ENCODE results near the gene BIK. TPM values are rescaled to one million over a fixed set of nuclear protein-coding genes. Genes with fewer than 3 reads are reported as not detected.
A peak's percentile ranks its signal among the peaks of the same experiment; 100 is the strongest.

Gene BIK
- total RNA-seq (2014; rRNA removed; shearing (Covaris generic); ENCODE audit: low replicate concordance): 0.10 TPM in 1 of 2 replicates, not detected in the other

GRCh38 chr22:43110444-43110926 is at the start of gene BIK:
Gene BIK, plus strand, starts transcription at chr22:43110750. Its CDS starts 13,273 bp downstream, at chr22:43124023.
- Histone ChIP-seq H3K4me3 (peak within 1 kb of the TSS; percentile 35), H3K9me3 (no peaks in the 10 kb centered on the region), H3K27me3 (peaks cover 17% of the 10 kb centered on the region), H3K36me3 (no peaks in the 10 kb centered on the region)
- peak; percentile 30 for DNase-seq

- no peaks in the 10 kb centered on the region for H3K9me3 ChIP-seq
- H3K4me3 ChIP-seq: no peak overlapping the region
- H3K36me3 ChIP-seq: no peaks in the 10 kb centered on the region
- no peaks in the 10 kb centered on the region for H3K27me3 ChIP-seq
- no peak for DNase-seq
Observed at GRCh38 chr22:43066134-43066533, 44.4 kb upstream of the BIK start.

- H3K27me3 ChIP-seq: no peaks in the 10 kb centered on the region
- no peaks in the 10 kb centered on the region for H3K9me3 ChIP-seq
- peak; percentile 52 for DNase-seq
- no peak overlapping the region for H3K4me3 ChIP-seq
- H3K36me3 ChIP-seq: no peaks in the 10 kb centered on the region
Observed at GRCh38 chr22:43066844-43067385, 43.6 kb upstream of the BIK start.

- no peak overlapping the region for H3K4me3 ChIP-seq
- no peaks in the 10 kb centered on the region for H3K36me3 ChIP-seq
- no peak for DNase-seq
- no peaks in the 10 kb centered on the region for H3K27me3 ChIP-seq
- H3K9me3 ChIP-seq: no peaks in the 10 kb centered on the region
Observed at GRCh38 chr22:43077121-43077877, 33.3 kb upstream of the BIK start.

GRCh38 chr22:43078522-43078921 is 32.0 kb upstream of the BIK start:
- Histone ChIP-seq H3K4me3 (no peak overlapping the region), H3K36me3 (no peaks in the 10 kb centered on the region), H3K9me3 (no peaks in the 10 kb centered on the region), H3K27me3 (no peaks in the 10 kb centered on the region)
- DNase-seq: no peak

- H3K9me3 ChIP-seq: no peaks in the 10 kb centered on the region
- no peak overlapping the region for H3K4me3 ChIP-seq
- no peaks in the 10 kb centered on the region for H3K36me3 ChIP-seq
- H3K27me3 ChIP-seq: no peaks in the 10 kb centered on the region
- no peak for DNase-seq
Observed at GRCh38 chr22:43079742-43080141, 30.8 kb upstream of the BIK start.

- Histone ChIP-seq H3K4me3 (no peak overlapping the region), H3K27me3 (no peaks in the 10 kb centered on the region), H3K9me3 (no peaks in the 10 kb centered on the region), H3K36me3 (no peaks in the 10 kb centered on the region)
- DNase-seq: no peak
Observed at GRCh38 chr22:43080616-43081015, 29.9 kb upstream of the BIK start.

- no peaks in the 10 kb centered on the region for H3K27me3 ChIP-seq
- H3K36me3 ChIP-seq: no peaks in the 10 kb centered on the region
- DNase-seq: no peak
- no peak overlapping the region for H3K4me3 ChIP-seq
- no peaks in the 10 kb centered on the region for H3K9me3 ChIP-seq
Observed at GRCh38 chr22:43081968-43082367, 28.6 kb upstream of the BIK start.

- Histone ChIP-seq H3K36me3 (no peaks in the 10 kb centered on the region), H3K9me3 (no peaks in the 10 kb centered on the region), H3K27me3 (no peaks in the 10 kb centered on the region), H3K4me3 (no peak overlapping the region)
- DNase-seq: peak; percentile 35
Observed at GRCh38 chr22:43085658-43086606, 24.6 kb upstream of the BIK start.

- Histone ChIP-seq H3K27me3 (no peaks in the 10 kb centered on the region), H3K9me3 (no peaks in the 10 kb centered on the region), H3K4me3 (peak overlapping the region; percentile 67), H3K36me3 (no peaks in the 10 kb centered on the region)
- no peak for DNase-seq
Observed at GRCh38 chr22:43088627-43088983, 21.9 kb upstream of the BIK start.

- H3K4me3 ChIP-seq: peak within 1 kb of the TSS; percentile 67
- H3K27me3 ChIP-seq: no peaks in the 10 kb centered on the region
- no peaks in the 10 kb centered on the region for H3K36me3 ChIP-seq
- no peaks in the 10 kb centered on the region for H3K9me3 ChIP-seq
- peak; percentile 92 for DNase-seq
Observed at GRCh38 chr22:43088984-43089717, 21.4 kb upstream of the BIK start, which contains the start of gene TTLL1. Gene TTLL1, minus strand, starts transcription at chr22:43089391. Its CDS starts 13,805 bp downstream, at chr22:43075586.

GRCh38 chr22:43090130-43090789 is 20.3 kb upstream of the BIK start:
- Histone ChIP-seq H3K27me3 (no peaks in the 10 kb centered on the region), H3K9me3 (no peaks in the 10 kb centered on the region), H3K4me3 (no peak overlapping the region), H3K36me3 (no peaks in the 10 kb centered on the region)
- peak; percentile 75 for DNase-seq

GRCh38 chr22:43092085-43092484 is 18.5 kb upstream of the BIK start:
- H3K9me3 ChIP-seq: no peaks in the 10 kb centered on the region
- no peak for DNase-seq
- no peaks in the 10 kb centered on the region for H3K27me3 ChIP-seq
- H3K4me3 ChIP-seq: no peak overlapping the region
- H3K36me3 ChIP-seq: no peaks in the 10 kb centered on the region

- DNase-seq: no peak
- Histone ChIP-seq H3K9me3 (no peaks in the 10 kb centered on the region), H3K27me3 (no peaks in the 10 kb centered on the region), H3K36me3 (no peaks in the 10 kb centered on the region), H3K4me3 (no peak overlapping the region)
Observed at GRCh38 chr22:43094085-43094484, 16.5 kb upstream of the BIK start.

GRCh38 chr22:43094551-43094950 is 16.0 kb upstream of the BIK start:
- Histone ChIP-seq H3K4me3 (no peak overlapping the region), H3K9me3 (no peaks in the 10 kb centered on the region), H3K36me3 (no peaks in the 10 kb centered on the region), H3K27me3 (no peaks in the 10 kb centered on the region)
- no peak for DNase-seq

GRCh38 chr22:43096420-43096819 is 14.1 kb upstream of the BIK start:
- DNase-seq: no peak

More at GRCh38 chr22:43096420-43096819, 14.1 kb upstream of the BIK start:
- Histone ChIP-seq H3K27me3 (no peaks in the 10 kb centered on the region), H3K4me3 (no peak overlapping the region), H3K36me3 (no peaks in the 10 kb centered on the region), H3K9me3 (no peaks in the 10 kb centered on the region)

Data from MG63 (cell line).